ENCODE results near the gene CTBP2.

The CTBP2 gene

GRCh38 chr10:125121003-125121402 is 39.4 kb downstream of the CTBP2 start:
- no peak for DNase-seq

GRCh38 chr10:125120053-125120710 is 40.2 kb downstream of the CTBP2 start:
- DNase-seq: no peak

GRCh38 chr10:125118701-125119100 is 41.7 kb downstream of the CTBP2 start:
- no peak for DNase-seq

GRCh38 chr10:125118011-125118611 is 42.3 kb downstream of the CTBP2 start:
- no peak for DNase-seq

- no peak for DNase-seq
Measured at GRCh38 chr10:125116652-125117310, 43.6 kb downstream of the CTBP2 start.

GRCh38 chr10:125116041-125116649 is 44.2 kb downstream of the CTBP2 start:
- no peak for DNase-seq

- no peak for DNase-seq
Measured at GRCh38 chr10:125115409-125115808, 45.0 kb downstream of the CTBP2 start.

- no peak for DNase-seq
Measured at GRCh38 chr10:125114761-125115391, 45.5 kb downstream of the CTBP2 start.

- DNase-seq: no peak
Measured at GRCh38 chr10:125113691-125114371, 46.5 kb downstream of the CTBP2 start.

- no peak for DNase-seq
Measured at GRCh38 chr10:125112697-125113494, 47.5 kb downstream of the CTBP2 start.

- DNase-seq: no peak
Measured at GRCh38 chr10:125111118-125111727, 49.1 kb downstream of the CTBP2 start.

- no peak for DNase-seq
Measured at GRCh38 chr10:125107965-125108580, 52.3 kb downstream of the CTBP2 start.

GRCh38 chr10:125107166-125107949 is 53.0 kb downstream of the CTBP2 start:
- no peak for DNase-seq

- DNase-seq: no peak
Measured at GRCh38 chr10:125106586-125106985, 53.8 kb downstream of the CTBP2 start.

GRCh38 chr10:125105706-125106255 is 54.6 kb downstream of the CTBP2 start:
- no peak for DNase-seq

GRCh38 chr10:125105155-125105554 is 55.2 kb downstream of the CTBP2 start:
- DNase-seq: no peak

GRCh38 chr10:125104559-125104958 is 55.8 kb downstream of the CTBP2 start:
- no peak for DNase-seq

- no peak for DNase-seq
Measured at GRCh38 chr10:125103924-125104323, 56.4 kb downstream of the CTBP2 start.

- DNase-seq: no peak
Measured at GRCh38 chr10:125103466-125103865, 56.9 kb downstream of the CTBP2 start.

GRCh38 chr10:125102821-125103220 is 57.5 kb downstream of the CTBP2 start:
- DNase-seq: no peak
